ENCODE results near the gene PPM1H. TPM values are rescaled to one million over a fixed set of nuclear protein-coding genes. Genes with fewer than 3 reads are reported as not detected.
A peak's percentile ranks its signal among the peaks of the same experiment; 100 is the strongest.

Gene PPM1H
- total RNA-seq, 6 experiments from 2014 or later = 7.0 to 20.9 (median 8.4) TPM

DNA sequence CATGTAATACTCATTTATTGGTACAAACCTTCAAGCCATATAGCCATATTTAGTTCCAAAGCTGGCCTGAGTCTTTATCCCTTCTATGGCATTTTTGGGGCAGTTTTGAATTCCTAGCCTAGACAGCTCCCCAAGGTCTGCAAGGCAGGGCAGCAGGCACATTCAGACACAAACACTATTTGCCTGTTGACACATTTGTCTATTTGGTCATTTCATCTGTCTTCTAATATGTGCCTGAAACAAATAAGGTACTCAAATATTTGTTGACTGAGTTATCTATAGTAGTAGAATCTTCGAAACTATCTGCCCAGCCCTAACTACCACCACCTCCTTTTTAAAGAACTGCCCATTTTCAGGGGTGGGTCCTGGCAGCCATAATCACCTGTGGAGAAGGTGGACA lies 9.3 kb downstream of the PPM1H start:
- H3K27ac Mint-ChIP-seq = no peak overlapping the region
- peaks cover 26% of the 10 kb centered on the region for H3K4me1 Mint-ChIP-seq (ENCODE audit: low read depth)
- no peaks in the 10 kb centered on the region for H3K36me3 Mint-ChIP-seq (ENCODE audit: low read depth)
- no peaks in the 10 kb centered on the region for H3K27me3 Mint-ChIP-seq (ENCODE audit: insufficient read depth)
- no peak for DNase-seq
- no peaks in the 10 kb centered on the region for H3K9me3 Mint-ChIP-seq
- TF ChIP-seq, protein P1, sequence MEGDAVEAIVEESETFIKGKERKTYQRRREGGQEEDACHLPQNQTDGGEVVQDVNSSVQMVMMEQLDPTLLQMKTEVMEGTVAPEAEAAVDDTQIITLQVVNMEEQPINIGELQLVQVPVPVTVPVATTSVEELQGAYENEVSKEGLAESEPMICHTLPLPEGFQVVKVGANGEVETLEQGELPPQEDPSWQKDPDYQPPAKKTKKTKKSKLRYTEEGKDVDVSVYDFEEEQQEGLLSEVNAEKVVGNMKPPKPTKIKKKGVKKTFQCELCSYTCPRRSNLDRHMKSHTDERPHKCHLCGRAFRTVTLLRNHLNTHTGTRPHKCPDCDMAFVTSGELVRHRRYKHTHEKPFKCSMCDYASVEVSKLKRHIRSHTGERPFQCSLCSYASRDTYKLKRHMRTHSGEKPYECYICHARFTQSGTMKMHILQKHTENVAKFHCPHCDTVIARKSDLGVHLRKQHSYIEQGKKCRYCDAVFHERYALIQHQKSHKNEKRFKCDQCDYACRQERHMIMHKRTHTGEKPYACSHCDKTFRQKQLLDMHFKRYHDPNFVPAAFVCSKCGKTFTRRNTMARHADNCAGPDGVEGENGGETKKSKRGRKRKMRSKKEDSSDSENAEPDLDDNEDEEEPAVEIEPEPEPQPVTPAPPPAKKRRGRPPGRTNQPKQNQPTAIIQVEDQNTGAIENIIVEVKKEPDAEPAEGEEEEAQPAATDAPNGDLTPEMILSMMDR (IDR thresholded peaks at IDR 0.05) = no peak
- no peak overlapping the region for H3K4me3 Mint-ChIP-seq

DNA sequence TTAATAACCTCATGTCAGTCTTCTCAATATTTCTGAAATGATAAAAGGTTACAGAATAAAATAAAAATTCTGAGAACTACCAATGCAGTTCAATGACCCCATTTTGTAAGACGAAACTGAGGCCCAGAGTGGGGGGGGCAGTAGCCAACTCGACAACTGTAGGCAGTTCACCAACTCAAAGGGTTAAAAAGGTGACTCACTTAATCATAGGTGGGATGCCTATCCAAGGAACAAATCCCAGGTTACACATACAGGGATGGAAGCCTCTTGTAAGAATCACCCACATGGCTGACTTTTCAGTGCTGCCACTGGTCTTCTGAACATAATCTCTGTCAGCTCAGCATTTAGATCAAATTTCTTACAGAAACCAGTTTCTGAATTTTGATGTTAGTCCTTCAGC lies 10.9 kb downstream of the PPM1H start:
- Mint-ChIP-seq H3K4me3 (no peak overlapping the region), H3K27ac (no peak overlapping the region), H3K4me1 (ENCODE audit: low read depth) (peaks cover 24% of the 10 kb centered on the region), H3K27me3 (ENCODE audit: insufficient read depth) (peaks cover 2% of the 10 kb centered on the region; the same call in 1 of the 2 replicates), H3K9me3 (no peaks in the 10 kb centered on the region), H3K36me3 (ENCODE audit: low read depth) (no peaks in the 10 kb centered on the region)
- DNase-seq = no peak
- TF ChIP-seq, protein P1 (IDR thresholded peaks at IDR 0.05) = no peak

DNA sequence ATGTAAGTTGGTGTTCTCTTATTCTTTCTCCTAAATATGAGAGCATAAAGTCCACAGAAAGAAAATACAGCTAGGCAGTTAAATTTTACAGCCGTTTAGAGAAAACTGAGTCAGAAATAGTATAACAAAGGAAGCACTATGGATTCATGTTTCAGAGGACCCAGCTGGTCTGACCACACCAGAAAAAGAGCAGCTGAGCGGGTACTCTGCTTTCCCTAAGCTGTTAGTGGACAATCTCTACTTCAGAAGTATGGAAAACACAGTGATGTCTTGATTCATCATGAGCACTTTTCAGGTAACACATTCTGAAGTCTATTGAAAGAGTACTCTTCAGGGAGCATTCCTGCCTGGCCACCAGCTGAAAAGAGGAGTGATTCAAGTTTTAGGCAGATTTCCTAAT lies 12.4 kb downstream of the PPM1H start:
- H3K36me3 Mint-ChIP-seq (ENCODE audit: low read depth) = no peaks in the 10 kb centered on the region
- no peak overlapping the region for H3K27ac Mint-ChIP-seq
- H3K27me3 Mint-ChIP-seq (ENCODE audit: insufficient read depth) = peaks cover 2% of the 10 kb centered on the region; the same call in 1 of the 2 replicates
- DNase-seq = no peak
- peaks cover 35% of the 10 kb centered on the region for H3K4me1 Mint-ChIP-seq (ENCODE audit: low read depth)
- no peak overlapping the region for H3K4me3 Mint-ChIP-seq
- TF ChIP-seq, protein P1 (IDR thresholded peaks at IDR 0.05) = no peak
- no peaks in the 10 kb centered on the region for H3K9me3 Mint-ChIP-seq

DNA sequence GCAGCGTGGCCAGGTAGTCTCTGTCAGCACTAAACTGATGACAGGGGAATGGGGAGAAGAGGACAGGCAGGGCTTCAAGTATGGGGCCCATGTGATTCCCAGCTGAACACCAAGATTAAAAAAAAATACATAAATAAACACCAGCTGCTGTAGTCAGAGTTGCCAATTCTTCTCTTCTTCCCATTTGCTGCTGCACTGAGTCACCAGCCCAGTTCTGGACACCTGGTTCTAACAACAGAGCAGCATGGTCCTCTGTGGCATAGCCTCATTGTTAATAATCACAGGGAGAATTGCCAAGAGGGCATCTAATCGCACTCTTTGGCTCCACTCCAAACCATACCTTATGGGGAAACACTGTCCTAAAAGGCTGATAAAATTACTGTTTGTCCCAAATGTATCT lies 15.1 kb downstream of the PPM1H start:
- Mint-ChIP-seq H3K27me3 (ENCODE audit: insufficient read depth) (peaks cover 2% of the 10 kb centered on the region; the same call in 1 of the 2 replicates), H3K27ac (no peak overlapping the region), H3K4me1 (ENCODE audit: low read depth) (peaks cover 43% of the 10 kb centered on the region), H3K36me3 (ENCODE audit: low read depth) (no peaks in the 10 kb centered on the region), H3K9me3 (no peaks in the 10 kb centered on the region), H3K4me3 (no peak overlapping the region)
- DNase-seq = peak; percentile 29
- TF ChIP-seq, protein P1 (IDR thresholded peaks at IDR 0.05) = no peak

DNA sequence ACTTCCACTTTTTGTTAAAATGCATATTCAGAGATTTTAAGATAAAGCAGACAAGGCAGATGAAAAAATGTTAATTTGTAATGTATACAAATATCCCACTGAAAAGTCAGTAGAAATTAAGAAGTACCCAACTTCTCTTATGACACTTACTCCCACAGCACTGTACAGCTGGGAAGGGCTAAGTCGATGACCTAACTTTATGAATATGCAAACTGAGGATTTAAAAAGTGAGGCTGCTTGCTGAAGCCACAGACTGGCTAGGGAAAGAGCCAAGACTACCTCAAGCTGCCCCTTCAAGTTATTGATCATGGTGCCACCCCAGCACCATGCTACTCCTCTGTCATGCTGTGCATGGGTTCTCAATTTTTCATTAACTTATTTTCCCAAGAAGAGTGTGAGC lies 17.0 kb downstream of the PPM1H start:
- Mint-ChIP-seq H3K4me3 (no peak overlapping the region), H3K9me3 (no peaks in the 10 kb centered on the region), H3K36me3 (ENCODE audit: low read depth) (0 out of 2 replicates have a peak, but pooled peaks cover 5% of the 10 kb centered on the region), H3K4me1 (ENCODE audit: low read depth) (peaks cover 44% of the 10 kb centered on the region), H3K27me3 (ENCODE audit: insufficient read depth) (peaks cover 3% of the 10 kb centered on the region; the same call in 1 of the 2 replicates), H3K27ac (no peak overlapping the region)
- TF ChIP-seq, protein P1 (IDR thresholded peaks at IDR 0.05) = no peak
- no peak for DNase-seq

Measured in HFFc6 (cell line).